HFFc6 (cell line): Measurements from ENCODE around the gene DDX60. TPM values are rescaled to one million over a fixed set of nuclear protein-coding genes. Genes with fewer than 3 reads are reported as not detected.

ENCODE experiments used
- DNase-seq: peaks from one replicate; pipeline ENCODE4 v3.0.0-alpha.2; 2018
- H3K27ac Mint-ChIP-seq: 2 replicates; pipeline ENCODE4 v1.8.0; 2020; ENCODE audit warnings: mild to moderate bottlenecking, mixed read lengths
- H3K27me3 Mint-ChIP-seq: 2 replicates; pipeline ENCODE4 v1.8.0; 2021; ENCODE audit warnings: mild to moderate bottlenecking, moderate library complexity, mixed read lengths; ENCODE audit not compliant: insufficient read depth
- H3K36me3 Mint-ChIP-seq: 2 replicates; pipeline ENCODE4 v1.8.0; 2021; ENCODE audit warnings: low read depth, mixed read lengths
- H3K4me1 Mint-ChIP-seq: 2 replicates; pipeline ENCODE4 v1.8.0; 2020; ENCODE audit warnings: low read depth, mixed read lengths
- H3K4me3 Mint-ChIP-seq: 2 replicates; pipeline ENCODE4 v1.8.0; 2020; ENCODE audit warnings: mild to moderate bottlenecking, moderate library complexity, mixed read lengths
- H3K9me3 Mint-ChIP-seq: 2 replicates; pipeline ENCODE4 v1.8.0; 2020; ENCODE audit warnings: mild to moderate bottlenecking, mixed read lengths
- CTCF ChIP-seq: fragments of 200-600 bp; sonication (generic); IDR thresholded peaks from 2 replicates; pipeline ENCODE4 v1.5.0; 2021; ENCODE audit warnings: antibody characterized with exemption, mild to moderate bottlenecking
- total RNA-seq, 6 experiments: library from RNA; stranded (reverse); fragmentation: NEBNext Ultra II Directional; extraction: Animal tissue kit (Norgen Biotek cat#: 25700); gene quantifications; 2 replicates in 1 of 6; 3 replicates in 5 of 6; pipeline ENCODE4 v1.2.3, GENCODE V29; 2021

DDX60 gene
- total RNA-seq, 6 experiments from 2014 or later, result 3.4 to 8.2 (median 5.6) TPM

GRCh38 chr4:168273838-168274237 is 44.7 kb downstream of the DDX60 start:
- Mint-ChIP-seq H3K36me3 (peaks cover 18% of the 10 kb centered on the region; the same call in 1 of the 2 replicates), H3K4me3 (no peak overlapping the region), H3K27ac (no peak overlapping the region), H3K27me3 (no peaks in the 10 kb centered on the region), H3K4me1 (no peaks in the 10 kb centered on the region), H3K9me3 (no peaks in the 10 kb centered on the region)
- no peak for DNase-seq
- TF ChIP-seq CTCF, result no peak

DNA sequence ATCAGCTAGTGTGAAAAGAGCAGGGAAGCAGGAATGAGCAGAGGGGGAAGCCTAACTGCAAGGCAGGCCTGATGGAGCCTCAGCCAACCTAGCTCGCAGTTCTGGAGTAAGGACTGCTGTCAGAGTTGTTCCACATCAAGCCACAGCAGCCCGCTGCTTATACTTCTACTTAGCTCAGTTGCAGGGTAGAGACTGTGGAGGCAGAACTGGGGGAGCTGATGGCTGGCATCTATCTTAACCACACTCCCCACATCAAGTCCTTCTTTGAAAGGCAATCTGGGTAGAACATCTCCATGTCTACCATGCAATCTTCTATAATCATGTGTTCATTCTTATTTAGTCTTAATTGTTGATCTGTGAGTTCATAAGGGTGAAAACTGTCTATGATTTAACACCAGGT is 46.1 kb downstream of the DDX60 start:
- Mint-ChIP-seq H3K27ac (no peak overlapping the region), H3K36me3 (peaks cover 10% of the 10 kb centered on the region; the same call in 1 of the 2 replicates), H3K4me3 (no peak overlapping the region), H3K9me3 (no peaks in the 10 kb centered on the region), H3K4me1 (no peaks in the 10 kb centered on the region), H3K27me3 (no peaks in the 10 kb centered on the region)
- no peak for DNase-seq
- TF ChIP-seq CTCF, result no peak

GRCh38 chr4:168269896-168270295 is 48.7 kb downstream of the DDX60 start:
- Mint-ChIP-seq H3K27ac (no peak overlapping the region), H3K36me3 (peaks cover 10% of the 10 kb centered on the region; the same call in 1 of the 2 replicates), H3K9me3 (no peaks in the 10 kb centered on the region), H3K27me3 (no peaks in the 10 kb centered on the region), H3K4me1 (no peaks in the 10 kb centered on the region), H3K4me3 (no peak overlapping the region)
- DNase-seq, result no peak
- TF ChIP-seq CTCF, result no peak

GRCh38 chr4:168265327-168265726 is 53.2 kb downstream of the DDX60 start:
- no peak overlapping the region for H3K4me3 Mint-ChIP-seq
- no peak for DNase-seq
- no peaks in the 10 kb centered on the region for H3K27me3 Mint-ChIP-seq
- H3K27ac Mint-ChIP-seq, result no peak overlapping the region
- no peak for TF ChIP-seq CTCF
- peaks cover 3% of the 10 kb centered on the region; the same call in 1 of the 2 replicates for H3K36me3 Mint-ChIP-seq
- no peaks in the 10 kb centered on the region for H3K4me1 Mint-ChIP-seq
- no peaks in the 10 kb centered on the region for H3K9me3 Mint-ChIP-seq

DNA sequence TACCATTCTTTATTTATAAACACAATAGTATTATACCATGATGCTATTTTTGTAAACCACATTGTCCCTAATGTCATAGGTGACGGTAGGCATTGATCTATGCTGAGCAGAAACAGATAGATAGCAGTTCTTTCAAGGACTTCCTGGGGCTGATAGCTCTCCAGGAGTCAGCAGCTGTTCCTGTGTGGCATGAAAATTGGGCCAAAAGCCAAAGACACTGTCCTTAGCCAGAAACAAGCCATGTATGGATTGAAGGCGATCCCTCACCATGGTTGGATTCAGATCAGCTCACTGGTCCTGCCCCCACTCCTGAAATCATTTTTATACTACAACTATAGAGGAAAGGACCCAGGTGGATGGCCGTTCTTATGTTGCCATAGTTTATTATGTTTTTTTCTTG is 53.6 kb downstream of the DDX60 start:
- H3K4me1 Mint-ChIP-seq, result no peaks in the 10 kb centered on the region
- no peaks in the 10 kb centered on the region for H3K9me3 Mint-ChIP-seq
- no peak overlapping the region for H3K27ac Mint-ChIP-seq
- no peak overlapping the region for H3K4me3 Mint-ChIP-seq
- peaks cover 3% of the 10 kb centered on the region; the same call in 1 of the 2 replicates for H3K36me3 Mint-ChIP-seq
- DNase-seq, result no peak
- no peaks in the 10 kb centered on the region for H3K27me3 Mint-ChIP-seq
- TF ChIP-seq CTCF, result no peak

- no peak for TF ChIP-seq CTCF
- no peak for DNase-seq
- H3K9me3 Mint-ChIP-seq, result no peaks in the 10 kb centered on the region
- H3K4me3 Mint-ChIP-seq, result no peak overlapping the region
- H3K27me3 Mint-ChIP-seq, result no peaks in the 10 kb centered on the region
- peaks cover 3% of the 10 kb centered on the region; the same call in 1 of the 2 replicates for H3K36me3 Mint-ChIP-seq
- no peak overlapping the region for H3K27ac Mint-ChIP-seq
- H3K4me1 Mint-ChIP-seq, result no peaks in the 10 kb centered on the region
Measured at GRCh38 chr4:168263039-168263438, 55.5 kb downstream of the DDX60 start.
